Inferior parietal cortex (tissue), 1 donor: ENCODE results near the gene TOMM34.

ENCODE experiments used
- DNase-seq: peaks from one replicate; pipeline ENCODE4 v3.0.0-alpha.2; 2016; ENCODE audit errors: extremely low spot score

TOMM34 gene

DNA sequence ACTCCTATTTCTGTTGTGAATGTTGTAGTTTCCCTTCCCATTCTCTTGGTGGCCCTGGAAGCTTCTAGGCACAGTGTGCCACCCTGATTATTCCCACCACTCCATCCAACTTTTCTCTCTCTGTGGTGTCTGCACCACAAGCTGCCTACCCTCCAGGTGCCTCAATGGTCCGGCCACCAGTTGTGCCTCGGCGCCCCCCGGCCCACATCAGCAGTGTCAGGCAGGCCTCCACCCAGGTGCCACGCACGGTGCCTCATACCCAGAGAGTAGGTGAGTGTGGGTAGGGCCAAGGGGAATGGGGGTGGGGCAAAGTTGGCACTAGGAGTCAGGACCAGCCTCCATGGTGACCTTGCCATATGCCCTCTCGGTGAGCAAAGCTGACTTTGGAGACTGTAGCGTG is 27.3 kb downstream of the TOMM34 start:
- DNase-seq = no peak

- DNase-seq = no peak
Measured at GRCh38 chr20:44931911-44932310, 28.3 kb downstream of the TOMM34 start.

- no peak for DNase-seq
Measured at GRCh38 chr20:44930517-44931168, 29.6 kb downstream of the TOMM34 start.

DNA sequence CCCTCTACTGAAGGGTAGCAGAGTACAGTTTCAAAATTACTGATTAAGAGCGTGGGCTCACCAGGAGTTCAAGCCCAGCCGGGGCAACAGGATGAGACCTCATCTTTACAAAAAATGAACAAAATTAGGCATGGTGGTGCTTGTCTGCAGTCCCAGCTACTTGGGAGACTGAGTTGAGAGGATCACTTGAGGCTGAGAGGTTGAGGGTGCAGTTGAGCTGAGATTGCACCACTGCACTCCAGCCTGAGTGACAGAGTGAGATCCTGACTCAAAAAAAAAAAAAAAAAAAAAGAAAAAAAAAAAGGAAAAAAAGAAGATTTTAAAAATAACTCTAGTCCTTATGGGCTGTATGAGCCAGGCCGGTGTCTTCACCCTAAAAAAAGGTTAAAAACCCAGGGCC is 31.6 kb downstream of the TOMM34 start:
- no peak for DNase-seq

GRCh38 chr20:44924541-44924940 is 35.7 kb downstream of the TOMM34 start:
- no peak for DNase-seq

DNA sequence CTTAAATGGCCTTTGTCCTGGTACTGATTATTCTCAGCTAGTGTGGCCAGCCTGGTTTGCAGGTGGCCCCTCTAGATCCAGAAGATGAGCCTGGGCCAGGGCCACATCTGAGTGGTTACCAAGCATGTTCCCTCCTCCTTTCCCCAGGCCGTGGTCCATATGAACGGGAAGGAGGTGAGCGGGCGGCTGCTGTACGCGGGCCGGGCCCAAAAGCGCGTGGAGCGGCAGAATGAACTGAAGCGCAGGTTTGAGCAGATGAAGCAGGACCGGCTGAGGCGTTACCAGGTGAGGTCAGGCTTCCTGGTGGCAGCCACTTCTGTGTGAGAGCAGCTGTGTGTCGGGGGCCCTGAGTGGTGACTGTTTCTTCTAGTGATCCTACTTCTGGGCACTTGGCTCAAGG is 38.8 kb downstream of the TOMM34 start:
- no peak for DNase-seq

GRCh38 chr20:44918761-44919160 is 41.4 kb downstream of the TOMM34 start:
- DNase-seq = no peak

- no peak for DNase-seq
Measured at GRCh38 chr20:44918342-44918741, 41.9 kb downstream of the TOMM34 start.

DNA sequence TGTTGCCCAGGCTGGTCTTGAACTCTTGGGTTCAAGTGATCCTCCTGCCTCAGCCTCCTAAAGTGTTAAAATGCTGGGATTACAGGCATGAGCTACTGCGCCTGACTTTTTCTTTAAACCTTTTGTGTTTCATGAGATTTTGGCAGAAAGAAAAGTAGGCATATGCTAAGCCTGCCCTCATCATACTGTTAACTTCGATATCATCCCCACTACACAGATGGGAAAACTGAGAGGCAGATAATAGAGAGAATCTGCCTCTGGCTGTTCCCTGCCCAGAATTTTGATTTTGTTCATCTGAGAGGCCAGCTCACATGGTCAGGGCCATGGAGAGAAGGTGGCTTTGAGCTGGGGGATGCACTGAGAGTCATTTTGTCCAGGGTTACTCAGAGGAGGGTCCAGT is 42.8 kb downstream of the TOMM34 start:
- no peak for DNase-seq

- DNase-seq = no peak
Measured at GRCh38 chr20:44916586-44916985, 43.6 kb downstream of the TOMM34 start.

DNA sequence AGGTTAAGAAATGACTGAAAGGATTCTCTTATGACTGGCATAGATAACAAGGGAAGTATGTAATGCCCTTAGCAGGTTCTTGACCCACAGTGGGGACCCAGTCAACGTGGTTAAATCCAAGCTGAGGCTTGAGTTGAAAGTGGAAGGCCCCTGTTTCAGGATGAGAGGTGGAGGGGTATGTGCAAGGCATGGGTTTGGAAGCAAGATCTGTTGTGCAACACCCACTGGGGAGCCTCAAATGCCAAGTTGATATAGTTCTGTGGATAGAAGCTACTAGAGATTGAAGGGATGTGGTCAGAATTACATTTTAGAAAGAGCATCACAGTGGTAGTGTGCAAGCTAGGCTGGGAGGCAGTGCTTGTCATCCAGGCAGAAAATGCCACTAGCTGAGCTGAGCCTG is 45.3 kb downstream of the TOMM34 start:
- no peak for DNase-seq

- no peak for DNase-seq
Measured at GRCh38 chr20:44912189-44912588, 48.0 kb downstream of the TOMM34 start.

DNA sequence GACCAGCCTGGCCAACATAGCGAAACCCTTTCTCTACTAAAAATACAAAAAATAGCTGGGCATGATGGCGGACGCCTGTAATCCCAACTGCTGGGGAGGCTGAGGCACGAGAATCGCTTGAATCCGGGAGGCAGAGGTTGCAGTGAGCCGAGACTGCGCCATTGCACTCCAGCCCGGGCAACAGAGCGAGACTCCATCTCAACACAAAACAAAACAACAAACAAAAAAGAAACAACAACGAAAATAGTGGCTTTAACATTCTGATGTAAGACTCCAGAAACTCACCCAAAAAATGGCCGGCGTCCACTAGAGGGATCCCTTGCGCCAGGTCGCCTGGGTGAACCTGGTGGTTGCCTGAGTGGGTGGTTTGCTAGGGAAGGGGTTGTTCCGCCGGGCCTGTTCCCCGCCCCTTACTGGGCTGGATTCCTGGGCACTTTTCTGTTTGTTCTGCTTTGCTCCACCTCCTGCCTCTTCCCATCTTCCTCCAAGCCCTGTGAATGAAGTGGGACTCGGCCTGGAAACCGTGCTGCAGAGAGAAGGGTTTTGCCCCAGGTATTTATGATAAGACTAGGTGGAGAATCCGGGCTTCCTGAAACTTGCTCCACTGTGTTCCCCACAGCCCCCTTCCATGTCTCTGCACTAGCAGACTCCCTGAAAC is 48.8 kb downstream of the TOMM34 start:
- DNase-seq = no peak

- no peak for DNase-seq
Measured at GRCh38 chr20:44910690-44911262, 49.4 kb downstream of the TOMM34 start.

GRCh38 chr20:44909872-44910689 is 50.1 kb downstream of the TOMM34 start, which contains the start of gene PABPC1L:
Gene PABPC1L (plus strand): TSS chr20:44910060. CDS start chr20:44910144, 84 bp downstream.
- no peak for DNase-seq

DNA sequence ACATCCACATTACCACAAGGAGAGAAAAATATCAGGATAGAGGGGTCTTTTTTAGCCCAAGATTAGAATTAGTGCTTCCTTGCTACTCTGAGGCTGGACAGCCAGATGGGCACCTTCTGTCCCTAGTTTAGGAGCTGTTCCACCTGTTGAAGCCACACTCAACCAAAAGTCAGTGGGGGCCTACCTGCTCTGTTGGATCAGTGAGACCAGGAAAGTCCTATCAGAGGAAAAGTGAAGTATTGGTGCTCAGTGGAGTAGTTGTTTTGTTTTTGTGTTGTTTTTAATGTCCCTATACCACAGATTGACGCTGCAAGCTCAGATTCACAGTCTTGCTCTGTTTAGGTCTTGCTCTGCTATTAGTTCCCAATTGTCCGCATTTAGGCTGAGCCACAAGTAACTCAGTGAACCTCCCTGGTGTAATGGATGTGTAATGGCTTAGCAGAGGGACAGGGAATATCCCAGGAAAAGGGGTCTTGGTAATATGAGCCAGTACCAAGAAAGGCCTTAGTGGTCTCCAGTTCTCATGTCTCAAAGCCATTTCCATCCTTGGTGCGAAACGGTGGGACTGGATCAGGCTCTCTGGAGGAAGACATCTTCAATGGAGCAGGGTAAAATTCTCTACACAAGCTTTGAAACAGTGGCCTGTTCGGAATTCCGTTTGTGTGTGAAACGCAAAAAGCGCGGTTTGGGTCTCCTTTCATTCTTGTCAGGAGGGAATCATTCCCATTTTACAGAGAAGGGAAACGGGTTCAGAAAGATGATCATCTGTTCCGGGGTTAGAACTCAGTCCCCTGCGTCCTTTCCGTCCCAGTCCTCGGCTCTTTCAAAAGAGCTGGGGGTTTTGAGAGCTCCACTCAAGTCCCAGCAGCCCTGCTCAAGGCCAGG is 51.0 kb downstream of the TOMM34 start:
- DNase-seq = no peak

GRCh38 chr20:44904377-44904776 is 55.8 kb downstream of the TOMM34 start:
- DNase-seq = no peak

GRCh38 chr20:44901974-44902373 is 58.2 kb downstream of the TOMM34 start:
- DNase-seq = no peak

- no peak for DNase-seq
Measured at GRCh38 chr20:44900231-44900854, 59.9 kb downstream of the TOMM34 start.

DNA sequence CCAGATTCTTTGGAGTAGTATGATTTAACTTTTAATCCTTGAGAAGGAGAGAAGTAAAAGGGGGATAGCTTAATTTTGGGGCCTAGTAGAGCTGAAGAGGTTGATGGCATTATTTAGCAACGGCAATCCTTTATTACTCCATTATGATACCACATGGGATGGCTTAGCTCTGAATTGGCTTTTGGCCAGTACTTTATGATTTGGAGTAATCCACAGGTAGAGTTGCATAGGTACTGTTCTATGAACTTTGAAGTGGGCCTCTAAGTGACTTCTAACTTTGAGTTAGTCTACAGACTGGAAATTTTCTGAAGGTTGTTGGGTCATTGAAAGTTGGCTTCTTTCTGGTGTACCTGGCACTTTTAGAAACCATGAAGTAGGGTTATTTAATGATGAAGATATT is 63.1 kb downstream of the TOMM34 start:
- DNase-seq = no peak

- no peak for DNase-seq
Measured at GRCh38 chr20:44896583-44896982, 63.6 kb downstream of the TOMM34 start.
